Endodermal cell (in vitro differentiated cells): ENCODE results near the gene DSP. TPM values are rescaled to one million over a fixed set of nuclear protein-coding genes. Genes with fewer than 3 reads are reported as not detected.

Experiments
- DNase-seq: peaks from one replicate; pipeline ENCODE4 v3.0.0-alpha.2; 2017
- H3K27ac ChIP-seq: 2 replicates; pipeline ENCODE4 v1.5.1; 2013; ENCODE audit warnings: mild to moderate bottlenecking, low read depth, low read length, moderate library complexity
- H3K27me3 ChIP-seq: 2 replicates; pipeline ENCODE4 v1.6.1; 2013; ENCODE audit warnings: mild to moderate bottlenecking, low read length, moderate library complexity; ENCODE audit not compliant: insufficient read depth, control insufficient read depth, poor library complexity, severe bottlenecking
- H3K36me3 ChIP-seq: 2 replicates; pipeline ENCODE4 v1.7.0; 2013; ENCODE audit warnings: mild to moderate bottlenecking, low read length, moderate library complexity; ENCODE audit not compliant: control insufficient read depth, insufficient read depth
- H3K4me1 ChIP-seq: one replicate; pipeline ENCODE4 v1.7.0; 2013; ENCODE audit warnings: low read length; ENCODE audit not compliant: control insufficient read depth, insufficient read depth
- H3K4me3 ChIP-seq: 2 replicates; pipeline ENCODE4 v1.5.1; 2013; ENCODE audit warnings: mild to moderate bottlenecking, low read length, moderate library complexity
- H3K9ac ChIP-seq: 2 replicates; pipeline ENCODE4 v1.6.1; 2013; ENCODE audit warnings: mild to moderate bottlenecking, low read length, moderate library complexity; ENCODE audit not compliant: poor library complexity, severe bottlenecking; ENCODE audit errors: extremely low read depth
- H3K9me3 ChIP-seq: 2 replicates; pipeline ENCODE4 v1.6.1; 2013; ENCODE audit warnings: mild to moderate bottlenecking, low read length, moderate library complexity; ENCODE audit not compliant: control insufficient read depth
- H3K27ac Mint-ChIP-seq: 2 replicates; pipeline ENCODE4 v1.8.0; 2020; ENCODE audit warnings: mixed read lengths
- H3K27me3 Mint-ChIP-seq: 2 replicates; pipeline ENCODE4 v1.8.0; 2021; ENCODE audit warnings: mild to moderate bottlenecking, mixed read lengths; ENCODE audit not compliant: insufficient read depth
- H3K36me3 Mint-ChIP-seq: 2 replicates; pipeline ENCODE4 v1.8.0; 2020; ENCODE audit warnings: low read depth, mixed read lengths
- H3K4me1 Mint-ChIP-seq: 2 replicates; pipeline ENCODE4 v1.8.0; 2020; ENCODE audit warnings: mixed read lengths
- H3K4me3 Mint-ChIP-seq: 2 replicates; pipeline ENCODE4 v1.8.0; 2020; ENCODE audit warnings: mild to moderate bottlenecking, moderate library complexity, mixed read lengths
- H3K9me3 Mint-ChIP-seq: 2 replicates; pipeline ENCODE4 v1.8.0; 2020; ENCODE audit warnings: mild to moderate bottlenecking, mixed read lengths
- WGBS, 2 experiments: methylation state at CpG; one replicate each; pipeline versions ENCODE4 v1.1.5 to v1.1.7; 2013; ENCODE audit warnings: missing lambda C conversion rate in 2 of 2, mixed read lengths in 1 of 2; ENCODE audit not compliant: insufficient coverage in 1 of 2, insufficient read length in 1 of 2; 5-methylcytosine and 5-hydroxymethylcytosine counted together
- total RNA-seq, 2 donors: library from RNA; stranded (reverse); fragmentation: NEBNext Ultra II Directional in 1 of 2; extraction: Animal tissue kit (Norgen Biotek cat#: 25700) in 1 of 2; gene quantifications; 2 replicates in 1 of 2; 3 replicates in 1 of 2; pipeline ENCODE4 v1.2.1, GENCODE V29; 2021
- TF ChIP-seq, protein P1 (sequence below): fragments of 200-600 bp; sonication (generic); conservative IDR thresholded peaks from 2 replicates; pipeline ENCODE4 v1.5.0; 2021; ENCODE audit warnings: antibody characterized with exemption, mild to moderate bottlenecking

The DSP gene
- total RNA-seq, 2 donors from 2014 or later = 123 to 152 TPM

DNA sequence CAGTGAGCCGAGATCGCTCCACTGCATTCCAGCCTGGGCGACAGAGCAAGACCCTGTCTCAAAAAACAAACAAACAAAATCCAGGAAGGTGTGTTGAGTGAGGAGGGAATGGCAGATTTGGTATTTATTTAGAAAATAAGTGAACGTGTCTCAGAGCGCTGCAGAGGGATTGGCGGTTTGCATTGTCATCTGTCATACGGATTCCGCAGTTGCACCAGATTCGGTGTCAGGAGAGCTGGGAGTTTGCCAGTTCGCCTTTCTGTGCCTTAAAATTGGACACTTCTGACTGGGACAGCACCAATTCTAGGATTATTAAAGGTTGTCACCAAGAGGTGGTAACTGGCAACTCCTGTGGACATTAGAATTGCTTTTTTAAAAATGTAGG, 49.4 kb downstream of the DSP start:
- Histone ChIP-seq H3K9ac (peak overlapping the region; percentile 59), H3K27ac (no peak overlapping the region), H3K27me3 (no peaks in the 10 kb centered on the region), H3K36me3 (peaks cover 35% of the 10 kb centered on the region), H3K4me1 (no peaks in the 10 kb centered on the region), H3K4me3 (peak overlapping the region; percentile 91), H3K9me3 (no peaks in the 10 kb centered on the region)
- Mint-ChIP-seq H3K27me3 (no peaks in the 10 kb centered on the region), H3K4me3 (peak overlapping the region; percentile 93), H3K36me3 (peaks cover 16% of the 10 kb centered on the region), H3K4me1 (peaks cover 29% of the 10 kb centered on the region), H3K9me3 (no peaks in the 10 kb centered on the region), H3K27ac (peak overlapping the region; percentile 10)
- peak; percentile 43 for DNase-seq
- 38 to 57% methylated on average over 9 to 10 of the region's 10 CpGs for WGBS, 2 experiments
- TF ChIP-seq, protein P1, sequence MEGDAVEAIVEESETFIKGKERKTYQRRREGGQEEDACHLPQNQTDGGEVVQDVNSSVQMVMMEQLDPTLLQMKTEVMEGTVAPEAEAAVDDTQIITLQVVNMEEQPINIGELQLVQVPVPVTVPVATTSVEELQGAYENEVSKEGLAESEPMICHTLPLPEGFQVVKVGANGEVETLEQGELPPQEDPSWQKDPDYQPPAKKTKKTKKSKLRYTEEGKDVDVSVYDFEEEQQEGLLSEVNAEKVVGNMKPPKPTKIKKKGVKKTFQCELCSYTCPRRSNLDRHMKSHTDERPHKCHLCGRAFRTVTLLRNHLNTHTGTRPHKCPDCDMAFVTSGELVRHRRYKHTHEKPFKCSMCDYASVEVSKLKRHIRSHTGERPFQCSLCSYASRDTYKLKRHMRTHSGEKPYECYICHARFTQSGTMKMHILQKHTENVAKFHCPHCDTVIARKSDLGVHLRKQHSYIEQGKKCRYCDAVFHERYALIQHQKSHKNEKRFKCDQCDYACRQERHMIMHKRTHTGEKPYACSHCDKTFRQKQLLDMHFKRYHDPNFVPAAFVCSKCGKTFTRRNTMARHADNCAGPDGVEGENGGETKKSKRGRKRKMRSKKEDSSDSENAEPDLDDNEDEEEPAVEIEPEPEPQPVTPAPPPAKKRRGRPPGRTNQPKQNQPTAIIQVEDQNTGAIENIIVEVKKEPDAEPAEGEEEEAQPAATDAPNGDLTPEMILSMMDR = no peak

DNA sequence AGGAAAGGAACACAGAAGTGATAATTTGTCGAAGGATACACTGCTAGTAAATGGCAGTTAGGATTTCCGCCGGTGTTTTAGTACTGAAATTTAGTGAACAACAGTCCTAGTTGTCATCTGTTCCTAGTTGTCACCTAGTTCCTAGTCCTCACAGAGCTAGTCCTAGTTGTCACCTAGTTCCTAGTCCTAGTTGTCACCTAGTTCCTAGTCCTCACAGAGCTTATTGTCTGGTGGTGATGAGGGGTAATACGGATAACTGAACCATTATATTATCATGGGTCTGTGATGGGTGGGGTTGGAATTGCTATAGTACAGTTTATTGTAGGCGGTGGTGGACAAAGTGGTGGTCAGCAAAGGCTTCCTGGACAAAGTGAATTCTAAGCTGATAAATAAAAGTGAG, 50.3 kb downstream of the DSP start:
- Mint-ChIP-seq H3K36me3 (peaks cover 23% of the 10 kb centered on the region), H3K4me1 (peaks cover 33% of the 10 kb centered on the region), H3K27ac (no peak overlapping the region), H3K4me3 (peak overlapping the region; percentile 1), H3K9me3 (no peaks in the 10 kb centered on the region), H3K27me3 (no peaks in the 10 kb centered on the region)
- Histone ChIP-seq H3K4me3 (peak overlapping the region; percentile 91), H3K27ac (no peak overlapping the region), H3K27me3 (no peaks in the 10 kb centered on the region), H3K9me3 (no peaks in the 10 kb centered on the region), H3K9ac (no peak overlapping the region), H3K4me1 (no peaks in the 10 kb centered on the region), H3K36me3 (peaks cover 35% of the 10 kb centered on the region)
- DNase-seq = no peak
- WGBS, 2 experiments = 86 to 95% methylated on average over 3 to 5 of the region's 5 CpGs
- TF ChIP-seq, protein P1 = peak; percentile 14

DNA sequence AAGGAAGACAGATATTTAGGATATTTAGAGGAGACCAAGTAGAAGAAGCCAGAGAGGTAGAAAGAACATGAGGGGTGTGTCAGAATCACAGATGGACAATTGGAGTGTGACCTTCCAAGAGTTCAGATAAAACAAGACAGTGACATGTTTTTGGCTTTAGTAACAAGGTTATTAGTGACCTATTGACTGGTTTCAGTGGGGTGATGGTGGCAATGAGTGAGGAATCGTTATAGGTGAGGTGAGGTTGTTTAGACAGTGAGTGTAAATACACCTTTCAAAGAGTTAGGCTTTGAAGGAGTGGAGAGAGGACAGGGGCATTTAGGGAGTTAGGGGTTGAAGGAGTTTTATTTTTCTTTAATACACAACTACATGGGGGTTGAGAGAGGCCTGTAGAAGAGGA, 51.8 kb downstream of the DSP start:
- 86 to 93% methylated on average over 1 of the region's 1 CpG for WGBS, 2 experiments
- H3K27me3 ChIP-seq = no peaks in the 10 kb centered on the region
- no peak overlapping the region for H3K27ac ChIP-seq
- TF ChIP-seq, protein P1 = no peak
- H3K9ac ChIP-seq = no peak overlapping the region
- no peak for DNase-seq
- H3K9me3 Mint-ChIP-seq = no peaks in the 10 kb centered on the region
- H3K27me3 Mint-ChIP-seq = no peaks in the 10 kb centered on the region
- H3K4me1 ChIP-seq = no peaks in the 10 kb centered on the region
- peaks cover 26% of the 10 kb centered on the region for H3K4me1 Mint-ChIP-seq
- H3K9me3 ChIP-seq = no peaks in the 10 kb centered on the region
- peaks cover 47% of the 10 kb centered on the region for H3K36me3 ChIP-seq
- H3K4me3 Mint-ChIP-seq = no peak overlapping the region
- H3K27ac Mint-ChIP-seq = no peak overlapping the region
- H3K36me3 Mint-ChIP-seq = peaks cover 31% of the 10 kb centered on the region
- H3K4me3 ChIP-seq = no peak overlapping the region
